HepG2 (cell line): ENCODE measurements around the gene IL1R1. TPM values are rescaled to one million over a fixed set of nuclear protein-coding genes. Genes with fewer than 3 reads are reported as not detected.
A peak's percentile ranks its signal among the peaks of the same experiment; 100 is the strongest.

Experiments
- ATAC-seq: fragments of 200-7000 bp; cut with Tn5 transposase; 3 replicates; pipeline ENCODE4 v1.9.1; 2020; ENCODE audit warnings: mild to moderate bottlenecking, moderate library complexity
- BruUV-seq: library from RNA; stranded (reverse); fragments of 400-500 nt; replicated peaks from 2 replicates; lab custom pipeline; 2021; lab: Mats Ljungman, UMichigan
- CTCF ChIA-PET: fragments of 300-600 bp; formaldehyde crosslinking; extraction: SDS; loops from one replicate; lab custom pipeline; 2021; ENCODE audit warnings: low total read pairs, inconsistent platforms, low intra/inter-chr PET ratio; lab: Yijun Ruan, JAX
- POLR2A ChIA-PET: fragments of 350-600 bp; sonication (Branson Sonifier 250); formaldehyde crosslinking; loops from one replicate; lab custom pipeline; 2020; ENCODE audit warnings: antibody characterized with exemption, inconsistent platforms; lab: Yijun Ruan, JAX
- DNase-seq: peaks from one replicate; pipeline ENCODE4 v3.0.0-alpha.2; 2015; ENCODE audit warnings: low spot score
- FAIRE-seq: peaks from 3 replicates; lab custom pipeline; 2011; peaks lifted over from hg19 to GRCh38; lab: Jason Lieb, UNC
- H2AFZ ChIP-seq: one replicate; pipeline ENCODE4 v1.6.1; 2011; ENCODE audit warnings: low read length, inconsistent platforms
- H3K27ac ChIP-seq: fragments of 300-600 bp; 3 replicates; pipeline ENCODE4 v1.8.0; 2011; ENCODE audit warnings: mixed run types, mild to moderate bottlenecking, mixed read lengths, low read length, inconsistent platforms; ENCODE audit not compliant: insufficient read depth; ENCODE audit errors: extremely low read length
- H3K27me3 ChIP-seq, 2 experiments: fragments of 200-600 bp in 1 of 2; 2 replicates in 1 of 2; 3 replicates in 1 of 2; pipeline versions ENCODE4 v1.6.0 to v1.8.0; 2011; ENCODE audit warnings: low read length in 2 of 2, mild to moderate bottlenecking in 2 of 2, moderate library complexity in 2 of 2, inconsistent platforms in 1 of 2; ENCODE audit not compliant: insufficient read depth in 2 of 2, control insufficient read depth in 1 of 2
- H3K36me3 ChIP-seq, 2 experiments: fragments of 200-600 bp in 1 of 2; replicated peaks in 1 of 2; 2 replicates in 1 of 2; 3 replicates in 1 of 2; pipeline versions ENCODE4 v1.5.1 to v1.8.0; 2011; ENCODE audit warnings: low read length in 2 of 2, inconsistent platforms in 1 of 2; ENCODE audit not compliant: insufficient read depth in 2 of 2, control insufficient read depth in 1 of 2
- H3K4me1 ChIP-seq: 2 replicates; pipeline ENCODE4 v1.5.1; 2012; ENCODE audit warnings: low read length, inconsistent platforms; ENCODE audit not compliant: insufficient read depth
- H3K4me2 ChIP-seq: 2 replicates; pipeline ENCODE4 v1.6.0; 2011; ENCODE audit warnings: low read depth, low read length, inconsistent platforms
- H3K4me3 ChIP-seq, 3 experiments: fragments of 200-600 bp in 1 of 3; sonication (generic), shearing (Covaris generic) in 1 of 3; replicated peaks in 1 of 3; 2 replicates each; pipeline ENCODE4 v1.5.1; 2011 to 2016; ENCODE audit warnings: low read length in 3 of 3, inconsistent platforms in 2 of 3, low read depth in 2 of 3, mild to moderate bottlenecking in 2 of 3, control low read depth in 1 of 3, mixed read lengths in 1 of 3; ENCODE audit not compliant: insufficient read depth in 1 of 3
- H3K79me2 ChIP-seq: one replicate; pipeline ENCODE4 v1.6.1; 2011; ENCODE audit warnings: low read length, inconsistent platforms; ENCODE audit not compliant: insufficient read depth
- H3K9ac ChIP-seq: 2 replicates; pipeline ENCODE4 v1.6.0; 2011; ENCODE audit warnings: mild to moderate bottlenecking, low read depth, low read length, inconsistent platforms; ENCODE audit not compliant: insufficient read depth
- H3K9me3 ChIP-seq: 2 replicates; pipeline ENCODE4 v1.5.1; 2012; ENCODE audit warnings: mild to moderate bottlenecking, low read length
- H4K20me1 ChIP-seq: 2 replicates; pipeline ENCODE4 v1.6.0; 2011; ENCODE audit warnings: inconsistent platforms, mild to moderate bottlenecking, low read length, moderate library complexity; ENCODE audit not compliant: insufficient read depth
- BORCS8-MEF2B ChIP-seq: sonication (generic); formaldehyde crosslinking; IDR thresholded peaks from 2 replicates; pipeline ENCODE4 v1.8.0; 2022; ENCODE audit warnings: mild to moderate bottlenecking, missing genetic modification reagents
- KLF11 ChIP-seq: IDR thresholded peaks from 2 replicates; pipeline ENCODE4 v1.6.1; 2016; ENCODE audit warnings: missing compliant biosample characterization
- NFE2L2 ChIP-seq: fragments of 150-350 bp; IDR thresholded peaks from 2 replicates; pipeline ENCODE4 v1.6.1; 2014; ENCODE audit warnings: low read length
- ZNF274 ChIP-seq: sonication (generic); formaldehyde crosslinking; IDR thresholded peaks from 2 replicates; pipeline ENCODE4 v1.5.1; 2020; ENCODE audit warnings: mild to moderate bottlenecking, missing genetic modification reagents
- WGBS: methylation state at CpG from one replicate; pipeline ENCODE4 v1.1.6; 2017; ENCODE audit warnings: low lambda C conversion rate; 5-methylcytosine and 5-hydroxymethylcytosine counted together
- in situ Hi-C: cut with HindIII; loops from 2 replicates; pipeline ENCODE4 v1.10.0; 2017; ENCODE audit warnings: low pct_unique_long_range_greater_than_20kb; ENCODE audit not compliant: extremely low pct_ligation_motif_present
- intact Hi-C: fragments of 100-400 bp; cut with micrococcal nuclease; formaldehyde crosslinking; loops from one replicate; pipeline ENCODE4 v1.10.0; 2022; ENCODE audit not compliant: unreplicated experiment
- polyA plus RNA-seq, 8 experiments: library from polyadenylated mRNA; depleted of rRNA in 3 of 8; stranded (reverse) in 7 of 8; unstranded in 1 of 8; fragments of >200 nt; fragmentation: Illumina TruSeq in 4 of 8; extraction: Trizol in 4 of 8; gene quantifications; 2 replicates each; pipeline versions ENCODE4 v1.2.1 to v1.2.3, GENCODE V29; 2011 to 2016; ENCODE audit warnings: low read depth in 4 of 8, missing spikeins in 1 of 8, mixed read lengths in 1 of 8; ENCODE audit not compliant: insufficient read depth in 1 of 8
- total RNA-seq, 5 experiments: library from RNA; depleted of rRNA; stranded (reverse); fragments of >200 nt; fragmentation: Illumina TruSeq; extraction: Trizol; gene quantifications; 2 replicates each; pipeline ENCODE4 v1.2.3, GENCODE V29; 2016; ENCODE audit warnings: low read depth in 1 of 5
- TF ChIP-seq, protein P1 (sequence below): sonication (generic); formaldehyde crosslinking; IDR thresholded peaks from 2 replicates; pipeline ENCODE4 v1.4.0; 2020; ENCODE audit warnings: mild to moderate bottlenecking, missing genetic modification reagents
- TF ChIP-seq, protein P2 (sequence below): sonication (generic); formaldehyde crosslinking; IDR thresholded peaks from 2 replicates; pipeline ENCODE4 v1.5.0; 2020; ENCODE audit warnings: missing genetic modification reagents
- TF ChIP-seq, protein P3 (sequence below): sonication (generic); formaldehyde crosslinking; IDR thresholded peaks from 2 replicates; pipeline ENCODE4 v1.5.1; 2020; ENCODE audit warnings: mild to moderate bottlenecking, missing genetic modification reagents, moderate library complexity
- TF ChIP-seq, protein P4 (sequence below): sonication (generic); formaldehyde crosslinking; IDR thresholded peaks from 2 replicates; pipeline ENCODE4 v1.8.1; 2023; ENCODE audit warnings: mild to moderate bottlenecking, missing genetic modification reagents, borderline replicate concordance
- TF ChIP-seq, protein P5 (sequence below): sonication (generic); formaldehyde crosslinking; IDR thresholded peaks from 2 replicates; pipeline ENCODE4 v1.4.0; 2020; ENCODE audit warnings: mild to moderate bottlenecking, missing genetic modification reagents

IL1R1 gene
- total and polyA plus RNA-seq, 2 of the 13 experiments (the other 11 are each of a cell fraction or from before 2014, with no cell fraction given) = 38.0 to 93.1 TPM

DNA sequence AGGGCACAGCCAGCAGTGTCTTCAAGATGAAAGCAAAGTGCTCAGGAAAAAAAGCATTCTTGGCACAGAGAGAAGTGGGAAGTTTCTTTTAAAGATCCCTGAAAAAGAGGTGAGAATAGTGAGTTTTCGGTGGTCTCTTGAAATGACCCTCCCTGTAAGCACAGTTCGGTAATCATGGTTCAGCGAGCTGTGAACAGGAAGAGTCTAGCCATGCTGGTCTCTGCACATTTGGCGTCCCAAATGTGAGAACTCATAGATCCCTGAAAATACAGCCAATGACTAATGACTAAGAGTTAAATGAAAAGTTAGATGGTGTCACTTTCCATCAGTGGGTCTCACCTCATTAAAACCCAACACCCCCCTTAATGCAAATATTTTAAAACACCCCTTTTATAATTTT lies 3.4 kb downstream of the IL1R1 start:
- BruUV-seq = no TSS peak
- Histone ChIP-seq H3K4me3 (no peak overlapping the region), H3K9me3 (peaks cover 4% of the 10 kb centered on the region; the same call in 1 of the 2 replicates), H3K4me1 (peaks cover 88% of the 10 kb centered on the region), H2AFZ (no peak overlapping the region), H3K36me3 (peaks cover 14 to 54% of the 10 kb centered on the region in 2 experiments), H3K4me2 (peak overlapping the region; percentile 98; the same call in 1 of the 2 replicates), H4K20me1 (no peaks in the 10 kb centered on the region), H3K27ac (no peak overlapping the region), H3K27me3 (no peaks in the 10 kb centered on the region; a peak in 1 of 5 replicates), H3K9ac (no peak overlapping the region), H3K79me2 (peaks cover 90% of the 10 kb centered on the region)
- ChIA-PET CTCF (no interaction called here), POLR2A (interaction anchor here (4.3 to 5.4 kb wide), 2 partner anchors 8 to 45 kb away, joined by 37 to 128 read pairs; no protein-coding TSS in a partner anchor)
- no peak for ATAC-seq
- DNase-seq = no peak
- TF ChIP-seq, protein P1, sequence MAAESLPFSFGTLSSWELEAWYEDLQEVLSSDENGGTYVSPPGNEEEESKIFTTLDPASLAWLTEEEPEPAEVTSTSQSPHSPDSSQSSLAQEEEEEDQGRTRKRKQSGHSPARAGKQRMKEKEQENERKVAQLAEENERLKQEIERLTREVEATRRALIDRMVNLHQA (CRISPR knock-in tag) = no peak
- TF ChIP-seq NFE2L2 (no peak), KLF11 (CRISPR knock-in tag) (no peak), ZNF274 (peak; percentile 96; the same call in 1 of the 2 replicates), BORCS8-MEF2B (no peak)
- TF ChIP-seq, protein P2, sequence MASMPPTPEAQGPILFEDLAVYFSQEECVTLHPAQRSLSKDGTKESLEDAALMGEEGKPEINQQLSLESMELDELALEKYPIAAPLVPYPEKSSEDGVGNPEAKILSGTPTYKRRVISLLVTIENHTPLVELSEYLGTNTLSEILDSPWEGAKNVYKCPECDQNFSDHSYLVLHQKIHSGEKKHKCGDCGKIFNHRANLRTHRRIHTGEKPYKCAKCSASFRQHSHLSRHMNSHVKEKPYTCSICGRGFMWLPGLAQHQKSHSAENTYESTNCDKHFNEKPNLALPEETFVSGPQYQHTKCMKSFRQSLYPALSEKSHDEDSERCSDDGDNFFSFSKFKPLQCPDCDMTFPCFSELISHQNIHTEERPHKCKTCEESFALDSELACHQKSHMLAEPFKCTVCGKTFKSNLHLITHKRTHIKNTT (CRISPR knock-in tag) = no peak
- TF ChIP-seq, protein P3, sequence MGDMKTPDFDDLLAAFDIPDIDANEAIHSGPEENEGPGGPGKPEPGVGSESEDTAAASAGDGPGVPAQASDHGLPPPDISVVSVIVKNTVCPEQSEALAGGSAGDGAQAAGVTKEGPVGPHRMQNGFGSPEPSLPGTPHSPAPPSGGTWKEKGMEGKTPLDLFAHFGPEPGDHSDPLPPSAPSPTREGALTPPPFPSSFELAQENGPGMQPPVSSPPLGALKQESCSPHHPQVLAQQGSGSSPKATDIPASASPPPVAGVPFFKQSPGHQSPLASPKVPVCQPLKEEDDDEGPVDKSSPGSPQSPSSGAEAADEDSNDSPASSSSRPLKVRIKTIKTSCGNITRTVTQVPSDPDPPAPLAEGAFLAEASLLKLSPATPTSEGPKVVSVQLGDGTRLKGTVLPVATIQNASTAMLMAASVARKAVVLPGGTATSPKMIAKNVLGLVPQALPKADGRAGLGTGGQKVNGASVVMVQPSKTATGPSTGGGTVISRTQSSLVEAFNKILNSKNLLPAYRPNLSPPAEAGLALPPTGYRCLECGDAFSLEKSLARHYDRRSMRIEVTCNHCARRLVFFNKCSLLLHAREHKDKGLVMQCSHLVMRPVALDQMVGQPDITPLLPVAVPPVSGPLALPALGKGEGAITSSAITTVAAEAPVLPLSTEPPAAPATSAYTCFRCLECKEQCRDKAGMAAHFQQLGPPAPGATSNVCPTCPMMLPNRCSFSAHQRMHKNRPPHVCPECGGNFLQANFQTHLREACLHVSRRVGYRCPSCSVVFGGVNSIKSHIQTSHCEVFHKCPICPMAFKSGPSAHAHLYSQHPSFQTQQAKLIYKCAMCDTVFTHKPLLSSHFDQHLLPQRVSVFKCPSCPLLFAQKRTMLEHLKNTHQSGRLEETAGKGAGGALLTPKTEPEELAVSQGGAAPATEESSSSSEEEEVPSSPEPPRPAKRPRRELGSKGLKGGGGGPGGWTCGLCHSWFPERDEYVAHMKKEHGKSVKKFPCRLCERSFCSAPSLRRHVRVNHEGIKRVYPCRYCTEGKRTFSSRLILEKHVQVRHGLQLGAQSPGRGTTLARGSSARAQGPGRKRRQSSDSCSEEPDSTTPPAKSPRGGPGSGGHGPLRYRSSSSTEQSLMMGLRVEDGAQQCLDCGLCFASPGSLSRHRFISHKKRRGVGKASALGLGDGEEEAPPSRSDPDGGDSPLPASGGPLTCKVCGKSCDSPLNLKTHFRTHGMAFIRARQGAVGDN = no peak
- TF ChIP-seq, protein P4, sequence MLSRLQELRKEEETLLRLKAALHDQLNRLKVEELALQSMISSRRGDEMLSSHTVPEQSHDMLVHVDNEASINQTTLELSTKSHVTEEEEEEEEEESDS (CRISPR knock-in tag) = no peak
- TF ChIP-seq, protein P5, sequence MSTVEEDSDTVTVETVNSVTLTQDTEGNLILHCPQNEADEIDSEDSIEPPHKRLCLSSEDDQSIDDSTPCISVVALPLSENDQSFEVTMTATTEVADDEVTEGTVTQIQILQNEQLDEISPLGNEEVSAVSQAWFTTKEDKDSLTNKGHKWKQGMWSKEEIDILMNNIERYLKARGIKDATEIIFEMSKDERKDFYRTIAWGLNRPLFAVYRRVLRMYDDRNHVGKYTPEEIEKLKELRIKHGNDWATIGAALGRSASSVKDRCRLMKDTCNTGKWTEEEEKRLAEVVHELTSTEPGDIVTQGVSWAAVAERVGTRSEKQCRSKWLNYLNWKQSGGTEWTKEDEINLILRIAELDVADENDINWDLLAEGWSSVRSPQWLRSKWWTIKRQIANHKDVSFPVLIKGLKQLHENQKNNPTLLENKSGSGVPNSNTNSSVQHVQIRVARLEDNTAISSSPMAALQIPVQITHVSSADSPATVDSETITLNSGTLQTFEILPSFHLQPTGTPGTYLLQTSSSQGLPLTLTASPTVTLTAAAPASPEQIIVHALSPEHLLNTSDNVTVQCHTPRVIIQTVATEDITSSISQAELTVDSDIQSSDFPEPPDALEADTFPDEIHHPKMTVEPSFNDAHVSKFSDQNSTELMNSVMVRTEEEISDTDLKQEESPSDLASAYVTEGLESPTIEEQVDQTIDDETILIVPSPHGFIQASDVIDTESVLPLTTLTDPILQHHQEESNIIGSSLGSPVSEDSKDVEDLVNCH = 0 out of 2 replicates have a peak, but pooled peaks have one; percentile 38
- in situ Hi-C loops = no loop called here
- WGBS = 98% methylated on average over 4 of the region's 4 CpGs
- intact Hi-C loops = no loop called here
- FAIRE-seq = no peak
